Subcutaneous preadipocyte (primary cell): ENCODE data around the gene CD248. TPM values are rescaled to one million over a fixed set of nuclear protein-coding genes. Genes with fewer than 3 reads are reported as not detected.

Source experiments
- total RNA-seq: library from RNA; depleted of rRNA; stranded (reverse); fragments of >200 nt; gene quantifications from 2 replicates; pipeline ENCODE4 v1.2.3, GENCODE V29; 2012

CD248 gene, protein sequence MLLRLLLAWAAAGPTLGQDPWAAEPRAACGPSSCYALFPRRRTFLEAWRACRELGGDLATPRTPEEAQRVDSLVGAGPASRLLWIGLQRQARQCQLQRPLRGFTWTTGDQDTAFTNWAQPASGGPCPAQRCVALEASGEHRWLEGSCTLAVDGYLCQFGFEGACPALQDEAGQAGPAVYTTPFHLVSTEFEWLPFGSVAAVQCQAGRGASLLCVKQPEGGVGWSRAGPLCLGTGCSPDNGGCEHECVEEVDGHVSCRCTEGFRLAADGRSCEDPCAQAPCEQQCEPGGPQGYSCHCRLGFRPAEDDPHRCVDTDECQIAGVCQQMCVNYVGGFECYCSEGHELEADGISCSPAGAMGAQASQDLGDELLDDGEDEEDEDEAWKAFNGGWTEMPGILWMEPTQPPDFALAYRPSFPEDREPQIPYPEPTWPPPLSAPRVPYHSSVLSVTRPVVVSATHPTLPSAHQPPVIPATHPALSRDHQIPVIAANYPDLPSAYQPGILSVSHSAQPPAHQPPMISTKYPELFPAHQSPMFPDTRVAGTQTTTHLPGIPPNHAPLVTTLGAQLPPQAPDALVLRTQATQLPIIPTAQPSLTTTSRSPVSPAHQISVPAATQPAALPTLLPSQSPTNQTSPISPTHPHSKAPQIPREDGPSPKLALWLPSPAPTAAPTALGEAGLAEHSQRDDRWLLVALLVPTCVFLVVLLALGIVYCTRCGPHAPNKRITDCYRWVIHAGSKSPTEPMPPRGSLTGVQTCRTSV
- 63.5 and 135 TPM in 2 replicates for total RNA-seq

DNA sequence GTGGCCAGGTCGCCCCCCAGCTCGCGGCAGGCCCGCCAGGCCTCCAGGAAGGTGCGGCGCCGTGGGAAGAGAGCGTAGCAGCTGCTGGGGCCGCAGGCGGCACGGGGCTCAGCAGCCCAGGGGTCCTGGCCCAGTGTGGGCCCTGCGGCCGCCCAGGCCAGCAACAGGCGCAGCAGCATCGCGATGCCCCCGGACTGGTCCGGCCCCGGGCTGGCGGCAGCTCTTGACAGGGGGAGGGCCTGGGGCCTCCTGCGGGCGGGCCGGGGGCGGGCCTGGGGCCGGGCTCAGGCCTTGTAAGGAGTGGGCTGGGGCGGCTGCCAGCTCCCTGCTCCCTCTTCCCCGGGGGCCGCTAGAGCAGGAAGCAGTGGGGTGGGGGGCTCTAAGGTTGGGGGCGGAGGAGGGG lies at the start of gene CD248:
Gene CD248 (minus strand): TSS at position 196 of the 403 bp plus-strand sequence. CDS start 17 bp downstream, at position 179.

DNA sequence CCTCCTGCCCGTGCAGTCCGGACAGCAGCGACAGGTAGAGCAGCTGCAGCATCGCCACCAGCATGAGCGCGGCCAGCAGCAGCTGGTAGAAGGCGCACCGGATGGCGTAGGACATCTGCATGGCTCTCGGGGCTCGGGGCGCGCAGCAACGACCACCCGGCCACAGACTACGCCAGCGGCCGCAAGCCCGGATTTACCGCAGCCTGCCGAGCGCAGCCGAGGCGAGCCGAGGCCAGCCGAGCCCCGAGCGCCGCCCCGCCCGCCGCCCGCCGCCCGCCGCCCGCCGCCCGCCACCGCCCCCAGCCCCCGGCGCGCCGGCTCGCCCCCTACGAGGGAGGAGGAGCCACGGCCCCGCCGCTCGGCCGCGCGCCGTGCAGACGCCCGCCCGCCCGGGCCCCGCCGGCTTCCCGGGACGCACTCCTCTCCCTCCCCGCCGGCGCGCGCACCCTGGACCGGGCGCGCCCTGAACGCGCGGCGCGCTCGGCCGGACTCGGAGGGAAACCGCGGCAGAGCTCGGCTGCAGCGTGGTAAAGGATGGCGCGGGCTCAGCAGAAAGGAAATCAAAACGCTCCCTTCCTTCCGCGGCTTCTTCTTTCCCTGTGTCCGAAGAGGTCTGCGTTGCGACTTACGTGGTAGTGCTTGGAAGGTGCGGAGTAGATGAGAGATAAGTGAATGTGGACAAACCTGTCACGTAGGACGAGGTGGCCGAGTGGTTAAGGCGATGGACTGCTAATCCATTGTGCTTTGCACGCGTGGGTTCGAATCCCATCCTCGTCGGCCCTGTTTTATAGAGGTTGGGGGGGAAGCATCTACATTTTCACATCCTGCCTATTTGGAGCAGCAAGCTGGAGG lies 30.8 kb upstream of the CD248 start, which contains the start of gene B4GAT1:
Gene B4GAT1 (minus strand): TSS at position 205 of the 852 bp plus-strand sequence. CDS start 84 bp downstream, at position 121.

DNA sequence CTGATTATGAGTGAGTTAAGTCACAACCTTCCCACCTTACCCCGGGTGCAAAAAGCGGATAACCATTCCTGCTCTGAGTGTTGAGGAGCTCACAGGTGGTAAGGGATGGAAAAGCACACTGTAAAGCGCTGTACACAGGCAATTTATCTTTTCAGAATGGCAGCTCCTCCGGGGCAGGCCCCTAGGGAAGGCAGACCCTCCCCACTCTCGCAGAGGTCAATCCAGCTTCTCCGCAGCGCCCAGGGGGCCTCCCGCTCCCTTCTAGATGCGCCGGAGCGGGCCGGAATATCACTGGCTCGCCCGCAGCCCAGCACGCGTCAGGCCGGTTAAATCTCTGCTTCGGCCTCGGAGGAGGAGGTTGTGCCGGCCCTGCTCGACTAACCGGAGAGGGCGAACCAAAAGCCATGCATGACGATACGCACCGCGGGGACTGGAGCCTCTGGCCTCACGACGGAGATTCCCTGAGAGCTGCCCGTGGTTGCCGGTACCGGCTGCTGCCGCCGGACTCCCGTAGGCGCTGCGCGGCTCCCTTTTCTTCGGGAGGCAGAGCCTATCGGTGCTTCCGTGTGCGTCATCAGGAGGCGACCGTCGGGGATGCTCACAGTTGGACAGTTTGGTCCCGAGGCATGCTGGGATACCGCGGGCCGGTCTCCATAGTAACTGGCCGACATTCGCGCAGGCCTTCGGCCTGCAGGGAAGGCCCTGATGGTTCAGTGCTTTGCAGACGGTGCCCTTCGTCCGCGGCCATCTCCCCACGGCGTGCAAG lies 27.9 kb upstream of the CD248 start, which contains the start of gene BRMS1:
Gene BRMS1 (minus strand): TSS at position 555 of the 766 bp plus-strand sequence. CDS start 2,870 bp downstream, outside the sequence.

DNA sequence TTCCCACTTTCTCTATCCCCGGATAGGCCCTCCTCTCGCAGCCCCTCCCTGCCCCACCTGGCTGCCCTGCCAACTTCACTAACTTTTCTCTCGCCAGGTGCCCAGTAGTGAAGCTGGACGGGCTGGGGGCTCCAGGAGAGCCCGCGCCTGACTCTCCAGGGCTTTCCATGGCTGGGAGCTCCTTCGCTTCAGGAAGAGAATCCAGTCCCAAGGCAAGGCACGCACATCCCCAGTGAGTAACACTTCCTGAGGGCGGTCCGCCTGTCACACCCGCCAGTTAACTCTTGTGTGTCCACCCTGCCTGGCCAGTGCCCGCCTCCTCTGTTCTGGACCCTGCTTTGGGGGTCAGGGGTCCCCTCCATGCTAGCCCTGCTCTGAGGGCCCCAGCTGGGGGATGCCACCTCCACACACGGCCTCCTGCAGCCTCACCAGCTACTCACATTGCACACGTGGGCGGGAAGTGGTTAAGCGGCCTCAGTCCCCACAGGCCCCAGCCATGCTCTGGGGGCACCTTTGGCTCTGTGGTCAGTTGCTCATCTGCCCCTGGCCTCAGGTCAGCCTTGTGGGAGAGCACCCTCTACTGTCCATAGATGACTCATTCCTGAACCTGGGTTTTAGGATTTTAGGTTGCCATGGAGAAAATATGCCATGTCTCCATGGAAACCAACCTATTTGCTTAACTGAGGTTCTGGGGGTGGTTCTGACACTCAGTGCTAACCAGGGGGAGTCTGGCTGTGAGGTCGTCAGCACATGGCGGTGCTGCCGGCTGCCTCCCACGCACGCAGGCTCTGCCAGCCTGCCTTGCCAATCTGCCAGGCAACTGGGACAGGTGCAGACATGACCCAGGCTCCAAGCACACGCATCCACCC lies 19.6 kb upstream of the CD248 start, which contains the start of gene RIN1:
Gene RIN1 (minus strand): TSS at position 201 of the 869 bp plus-strand sequence. CDS start 32 bp downstream, at position 169.

DNA sequence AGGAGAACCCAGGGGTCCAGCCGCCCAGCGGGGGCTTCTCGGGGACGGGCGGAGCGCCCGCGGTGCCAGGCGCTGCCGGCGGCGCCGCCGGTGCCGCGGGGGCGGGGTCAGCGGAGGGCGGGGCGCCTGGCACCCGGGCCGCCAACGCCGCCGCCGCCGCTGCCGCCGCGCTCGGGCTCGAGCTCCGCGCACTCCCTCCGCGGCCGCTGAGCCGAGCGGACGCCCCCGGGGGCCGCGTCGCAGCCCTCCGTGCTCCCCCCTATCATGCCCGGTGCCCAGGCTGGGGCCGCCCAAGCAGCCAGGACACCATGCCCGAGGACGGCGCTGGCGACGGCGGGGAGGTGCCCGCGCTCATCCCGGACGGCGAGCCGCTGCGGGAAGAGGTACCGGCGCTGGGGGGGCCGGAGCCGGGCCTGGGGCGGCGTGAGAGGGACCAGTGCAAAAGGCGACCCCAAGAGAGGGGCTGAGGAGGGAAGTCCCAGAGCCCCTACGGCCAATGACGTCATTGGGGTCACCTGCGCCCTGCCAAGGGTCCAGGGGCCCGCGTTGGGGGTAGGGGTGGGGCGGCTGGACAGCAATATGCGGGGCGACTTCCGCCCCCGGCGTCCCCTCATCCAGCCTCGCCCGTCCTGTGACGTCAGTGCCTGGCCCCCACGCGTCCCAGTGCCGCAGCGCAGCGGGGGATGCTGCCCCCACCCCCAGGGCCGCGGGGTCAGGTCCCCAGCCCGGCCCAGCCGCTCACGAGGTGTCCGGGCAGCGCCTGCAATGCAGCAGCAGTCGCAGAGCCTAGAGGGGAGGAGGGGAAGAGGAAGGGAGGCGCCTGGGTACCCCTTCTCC lies 24.9 kb downstream of the CD248 start, which contains the start of gene TMEM151A:
Gene TMEM151A (plus strand): TSS at position 189 of the 837 bp plus-strand sequence. CDS start 120 bp downstream, at position 309.

DNA sequence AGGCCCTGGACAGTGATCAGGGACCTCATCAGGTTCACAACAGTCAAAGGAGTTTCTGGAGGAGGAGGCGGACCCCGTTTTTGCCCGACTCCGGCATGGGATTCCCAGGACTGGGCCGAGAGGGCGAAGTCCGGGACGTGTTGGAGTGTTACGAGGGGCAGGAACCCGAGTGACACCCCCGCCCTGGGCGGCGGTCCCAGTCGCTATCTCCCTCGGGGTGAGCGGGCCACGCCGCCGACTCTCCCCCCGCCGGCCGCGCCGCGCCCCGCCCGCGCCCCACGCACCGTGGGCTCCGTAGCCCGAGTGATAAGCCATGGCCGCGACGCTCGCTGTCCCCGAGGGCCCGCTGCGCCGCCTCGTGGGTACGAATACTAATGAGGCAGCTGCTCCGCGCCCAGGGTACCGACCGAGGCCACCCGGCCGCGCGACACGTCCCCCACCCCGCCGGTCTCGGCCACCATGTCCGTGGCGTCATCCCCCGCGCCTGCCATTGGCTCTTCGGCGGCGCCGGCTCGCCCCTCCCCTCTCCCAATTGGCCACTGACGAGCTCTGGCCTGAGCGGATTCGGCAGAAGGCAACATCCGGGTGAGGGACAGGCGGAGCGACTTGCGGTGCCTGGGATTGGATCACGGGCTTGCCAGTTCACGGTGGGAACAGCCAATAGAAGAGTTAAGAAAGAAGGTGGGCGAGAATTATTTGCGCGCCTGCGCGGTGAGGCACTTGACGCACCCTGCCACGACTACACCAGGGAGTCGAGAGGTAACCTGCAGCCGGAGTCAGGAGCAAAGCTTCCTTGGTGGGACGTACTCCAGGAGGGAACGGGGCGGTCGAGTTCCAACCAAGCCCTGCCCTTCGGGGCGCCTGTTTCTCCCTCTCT lies 27.9 kb downstream of the CD248 start, which contains the start of gene YIF1A:
Gene YIF1A (minus strand): TSS at position 473 of the 877 bp plus-strand sequence. CDS start 158 bp downstream, at position 315.

DNA sequence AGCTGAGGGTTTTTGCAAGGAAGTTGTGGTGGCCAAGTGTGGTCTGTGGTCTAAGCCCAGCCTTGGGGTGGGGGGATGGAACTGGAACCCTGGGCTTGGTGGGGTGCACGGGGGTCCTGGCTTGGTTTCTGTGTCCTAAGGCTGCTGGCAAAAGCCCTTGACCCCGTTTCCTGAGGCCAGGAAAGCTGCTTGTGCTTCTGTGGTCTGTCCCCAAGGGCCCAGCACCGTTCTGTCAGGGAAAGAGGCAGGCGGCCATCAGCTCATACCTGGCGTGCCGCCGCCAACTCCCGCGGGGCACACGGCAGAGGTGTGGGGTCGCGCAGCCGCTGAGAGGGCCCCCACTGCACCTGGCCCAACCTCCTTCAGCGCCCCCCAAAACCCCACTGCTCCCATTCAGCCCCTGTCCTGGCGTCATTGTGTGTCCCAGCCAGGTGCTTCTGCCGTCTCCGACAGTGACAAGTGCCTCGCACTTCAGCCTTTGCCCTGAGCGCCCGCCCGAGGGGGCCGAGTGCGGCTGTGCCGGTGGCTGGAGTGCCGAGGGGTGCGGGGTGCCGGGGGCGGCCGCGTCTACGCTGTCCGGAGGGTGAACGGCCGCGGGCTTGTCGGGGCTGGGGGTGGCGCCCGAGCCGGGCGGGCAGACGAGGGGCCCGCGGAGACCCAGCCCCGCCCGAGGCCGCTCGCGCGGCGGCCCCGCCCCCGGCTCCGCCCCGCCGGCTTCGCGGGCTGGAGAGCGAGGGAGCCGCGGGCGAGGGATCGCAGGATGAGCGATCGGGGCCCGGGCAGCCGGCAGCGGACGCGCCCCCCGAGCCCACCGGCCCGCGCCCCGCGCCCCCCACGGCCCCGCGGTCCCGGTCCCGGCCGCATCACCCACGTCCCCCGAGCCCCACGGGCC lies 39.1 kb downstream of the CD248 start, which contains the start of gene CNIH2:
Gene CNIH2 (plus strand): TSS at position 705 of the 892 bp plus-strand sequence. CDS start 282 bp downstream, outside the sequence.

DNA sequence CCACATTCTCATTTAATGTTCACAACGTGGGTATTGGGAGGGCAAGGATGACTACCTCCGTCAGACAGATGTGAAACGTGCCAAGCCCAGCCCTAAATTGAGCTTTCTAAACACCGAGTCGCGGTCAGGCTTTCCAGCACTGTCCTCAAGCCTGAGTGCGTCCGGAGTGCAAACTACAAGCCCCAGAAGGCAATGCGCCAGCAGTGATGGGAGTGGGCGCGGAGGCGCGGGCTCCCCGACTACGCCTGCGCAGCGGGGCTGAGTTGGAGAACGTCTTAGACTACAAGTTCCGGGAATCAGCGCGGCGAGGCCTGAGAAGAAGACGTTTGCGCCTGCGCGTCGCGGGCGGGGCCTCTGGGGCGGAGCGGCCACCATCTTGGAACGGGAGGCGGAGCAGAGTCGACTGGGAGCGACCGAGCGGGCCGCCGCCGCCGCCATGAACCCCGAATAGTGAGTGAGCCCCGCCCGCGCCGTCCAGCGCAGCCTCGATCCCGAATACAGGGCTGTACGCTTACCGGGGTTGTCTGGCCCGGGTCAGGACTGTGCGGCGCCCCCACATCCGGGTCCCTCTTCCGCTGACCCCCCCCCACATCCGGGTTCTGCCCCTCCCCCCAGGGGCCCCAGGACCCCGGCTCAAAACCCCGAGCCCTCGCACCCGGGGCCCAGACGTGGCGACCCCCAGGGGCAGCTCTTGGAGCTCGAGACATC lies 48.4 kb downstream of the CD248 start, which contains the start of gene RAB1B:
Gene RAB1B (plus strand): TSS at position 396 of the 708 bp plus-strand sequence. CDS start 41 bp downstream, at position 437.

Other genes with a start within 250 kb of the CD248 start
- 15.8 and 21.3 TPM in 2 replicates for gene PACS1, start 246.8 kb downstream of the CD248 start, total RNA-seq
- 14.0 and 17.0 TPM in 2 replicates for gene KLC2, start 59.3 kb downstream of the CD248 start, total RNA-seq
- 81.6 and 93.1 TPM in 2 replicates for gene RAB1B, start 48.4 kb downstream of the CD248 start, total RNA-seq
- 0.73 TPM in 1 of 2 replicates, not detected in the other for gene CNIH2, start 38.9 kb downstream of the CD248 start, total RNA-seq
- 167 and 193 TPM in 2 replicates for gene YIF1A, start 27.9 kb downstream of the CD248 start, total RNA-seq
- under 0.01 and 0.20 TPM in 2 replicates for gene TMEM151A, start 25.1 kb downstream of the CD248 start, total RNA-seq
- gene RIN1, start 19.4 kb upstream of the CD248 start, total RNA-seq = 53.3 and 68.2 TPM in 2 replicates
- gene BRMS1, start 28.1 kb upstream of the CD248 start, total RNA-seq = 39.7 and 45.0 TPM in 2 replicates
- gene B4GAT1, start 30.6 kb upstream of the CD248 start, total RNA-seq = 17.2 and 19.8 TPM in 2 replicates
- gene SLC29A2, start 54.7 kb upstream of the CD248 start, total RNA-seq = 0.37 and 0.39 TPM in 2 replicates
- gene NPAS4, start 104.0 kb upstream of the CD248 start, total RNA-seq = not detected in 2 replicates
- 38.9 and 43.7 TPM in 2 replicates for gene MRPL11, start 121.8 kb upstream of the CD248 start, total RNA-seq
- 8.5 and 11.5 TPM in 2 replicates for gene PELI3, start 149.9 kb upstream of the CD248 start, total RNA-seq
- gene DPP3, start 163.4 kb upstream of the CD248 start, total RNA-seq = 43.4 and 48.5 TPM in 2 replicates
- 29.1 and 31.2 TPM in 2 replicates for gene BBS1, start 193.6 kb upstream of the CD248 start, total RNA-seq
- 8.8 and 12.9 TPM in 2 replicates for gene ZDHHC24, start 229.0 kb upstream of the CD248 start, total RNA-seq
- gene ACTN3, start 229.9 kb upstream of the CD248 start, total RNA-seq = under 0.01 TPM in 1 of 2 replicates, not detected in the other